T-helper 2 cell treated with Interferon-gamma antibody and Interleukin-4, amounts not matched to agents 100 ng/mL and 5 ng/mL, for 36 hours (primary cell): ENCODE measurements around the gene RAD21L1. TPM values are rescaled to one million over a fixed set of nuclear protein-coding genes. Genes with fewer than 3 reads are reported as not detected.

ENCODE experiments used
- intact Hi-C: fragments of 100-400 bp; cut with micrococcal nuclease; formaldehyde crosslinking; loops from one replicate; pipeline ENCODE4 v1.15.1; 2023
- total RNA-seq: library from RNA; stranded (reverse); gene quantifications from 2 replicates; pipeline ENCODE4 v1.2.3, GENCODE V29; 2022

The RAD21L1 gene
- total RNA-seq, 1 donor from 2014 or later, result not detected

- intact Hi-C loops, result no loop called here
Observed at GRCh38 chr20:1267809-1268374, 42.0 kb downstream of the RAD21L1 start.

- intact Hi-C loops, result no loop called here
Observed at GRCh38 chr20:1269235-1269634, 43.4 kb downstream of the RAD21L1 start.

GRCh38 chr20:1269850-1270249, 44.0 kb downstream of the RAD21L1 start:
- intact Hi-C loops, result no loop called here

- intact Hi-C loops, result no loop called here
Observed at GRCh38 chr20:1272368-1273100, 46.7 kb downstream of the RAD21L1 start.

- intact Hi-C loops, result no loop called here
Observed at GRCh38 chr20:1273366-1273765, 47.5 kb downstream of the RAD21L1 start.

GRCh38 chr20:1274485-1275311, 48.9 kb downstream of the RAD21L1 start:
- intact Hi-C loops, result no loop called here

GRCh38 chr20:1275919-1276318, 50.1 kb downstream of the RAD21L1 start:
- intact Hi-C loops, result no loop called here

- intact Hi-C loops, result no loop called here
Observed at GRCh38 chr20:1277529-1278322, 51.9 kb downstream of the RAD21L1 start.

- intact Hi-C loops, result no loop called here
Observed at GRCh38 chr20:1278993-1279392, 53.1 kb downstream of the RAD21L1 start.

- intact Hi-C loops, result no loop called here
Observed at GRCh38 chr20:1280195-1281102, 54.6 kb downstream of the RAD21L1 start.

- intact Hi-C loops, result no loop called here
Observed at GRCh38 chr20:1281279-1282057, 55.6 kb downstream of the RAD21L1 start.

- intact Hi-C loops, result no loop called here
Observed at GRCh38 chr20:1282966-1283365, 57.1 kb downstream of the RAD21L1 start.

- intact Hi-C loops, result no loop called here
Observed at GRCh38 chr20:1283522-1284510, 58.0 kb downstream of the RAD21L1 start.

- intact Hi-C loops, result no loop called here
Observed at GRCh38 chr20:1286267-1287024, 60.6 kb downstream of the RAD21L1 start.

- intact Hi-C loops, result no loop called here
Observed at GRCh38 chr20:1287306-1287705, 61.5 kb downstream of the RAD21L1 start.

GRCh38 chr20:1287787-1288569, 62.1 kb downstream of the RAD21L1 start:
- intact Hi-C loops, result no loop called here

GRCh38 chr20:1291191-1291741, 65.4 kb downstream of the RAD21L1 start:
- intact Hi-C loops, result no loop called here
